HepG2 (cell line): ENCODE data around the gene ERLIN1. TPM values are rescaled to one million over a fixed set of nuclear protein-coding genes. Genes with fewer than 3 reads are reported as not detected.

Experiments
- ATF7 ChIP-seq, 2 experiments: fragments of 450-650 bp in 1 of 2; sonication (generic) in 1 of 2; formaldehyde crosslinking in 1 of 2; IDR thresholded peaks; 2 replicates each; pipeline versions ENCODE4 v1.4.0 to v1.6.1; 2016 to 2020; ENCODE audit warnings: antibody characterized with exemption in 1 of 2, mild to moderate bottlenecking in 1 of 2, missing genetic modification reagents in 1 of 2
- EED ChIP-seq: sonication (generic); formaldehyde crosslinking; IDR thresholded peaks from 2 replicates; pipeline ENCODE4 v1.5.0; 2020; ENCODE audit warnings: mild to moderate bottlenecking, missing genetic modification reagents
- NFIB ChIP-seq: sonication (generic); formaldehyde crosslinking; IDR thresholded peaks from 2 replicates; pipeline ENCODE4 v1.9.0; 2021; ENCODE audit warnings: missing genetic modification reagents, mild to moderate bottlenecking, borderline replicate concordance
- SP1 ChIP-seq, 2 experiments: fragments of 450-650 bp in 1 of 2; sonication (generic) in 1 of 2; formaldehyde crosslinking in 1 of 2; IDR thresholded peaks; 2 replicates each; pipeline versions ENCODE4 v1.4.0 to v1.6.1; 2016 to 2020; ENCODE audit warnings: missing genetic modification reagents in 1 of 2
- TBP ChIP-seq: sonication (generic); formaldehyde crosslinking; IDR thresholded peaks from 2 replicates; pipeline ENCODE4 v1.5.0; 2020; ENCODE audit warnings: missing genetic modification reagents
- TBX2 ChIP-seq: sonication (generic); formaldehyde crosslinking; IDR thresholded peaks from 2 replicates; pipeline ENCODE4 v1.5.0; 2020; ENCODE audit warnings: missing genetic modification reagents, mild to moderate bottlenecking, borderline replicate concordance
- ZNF501 ChIP-seq: sonication (generic); formaldehyde crosslinking; IDR thresholded peaks from 2 replicates; pipeline ENCODE4 v1.5.1; 2020; ENCODE audit warnings: mild to moderate bottlenecking, moderate library complexity, missing genetic modification reagents
- ZNF746 ChIP-seq: sonication (generic); formaldehyde crosslinking; IDR thresholded peaks from 2 replicates; pipeline ENCODE4 v1.8.0; 2022; ENCODE audit warnings: mild to moderate bottlenecking, missing genetic modification reagents
- polyA plus RNA-seq, 8 experiments: library from polyadenylated mRNA; depleted of rRNA in 3 of 8; stranded (reverse) in 7 of 8; unstranded in 1 of 8; fragments of >200 nt; fragmentation: Illumina TruSeq in 4 of 8; extraction: Trizol in 4 of 8; gene quantifications; 2 replicates each; pipeline versions ENCODE4 v1.2.1 to v1.2.3, GENCODE V29; 2011 to 2016; ENCODE audit warnings: low read depth in 4 of 8, missing spikeins in 1 of 8, mixed read lengths in 1 of 8; ENCODE audit not compliant: insufficient read depth in 1 of 8
- total RNA-seq, 5 experiments: library from RNA; depleted of rRNA; stranded (reverse); fragments of >200 nt; fragmentation: Illumina TruSeq; extraction: Trizol; gene quantifications; 2 replicates each; pipeline ENCODE4 v1.2.3, GENCODE V29; 2016; ENCODE audit warnings: low read depth in 1 of 5
- TF ChIP-seq, protein P1 (sequence below): sonication (generic); formaldehyde crosslinking; IDR thresholded peaks from 2 replicates; pipeline ENCODE4 v1.4.0; 2020; ENCODE audit warnings: missing genetic modification reagents
- TF ChIP-seq, protein P2 (sequence below): sonication (generic); formaldehyde crosslinking; IDR thresholded peaks from 2 replicates; pipeline ENCODE4 v1.5.0; 2020; ENCODE audit warnings: missing genetic modification reagents
- TF ChIP-seq, protein P3 (sequence below): sonication (generic); formaldehyde crosslinking; IDR thresholded peaks from 2 replicates; pipeline ENCODE4 v1.8.0; 2022; ENCODE audit warnings: missing genetic modification reagents, mild to moderate bottlenecking, moderate library complexity, borderline replicate concordance
- TF ChIP-seq, protein P4 (sequence below): sonication (generic); formaldehyde crosslinking; IDR thresholded peaks from 2 replicates; pipeline ENCODE4 v1.9.0; 2021; ENCODE audit warnings: missing genetic modification reagents, borderline replicate concordance
- TF ChIP-seq, protein P5 (sequence below): IDR thresholded peaks from 2 replicates; pipeline ENCODE4 v1.6.1; 2012; ENCODE audit warnings: low read depth, low read length, improper control_type of control experiment
- TF ChIP-seq, protein P6 (sequence below): sonication (generic); formaldehyde crosslinking; conservative IDR thresholded peaks from 2 replicates; pipeline ENCODE4 v1.4.0; 2020; ENCODE audit warnings: mild to moderate bottlenecking, missing genetic modification reagents, moderate library complexity

The ERLIN1 gene
- total and polyA plus RNA-seq, 2 of the 13 experiments (the other 11 are each of a cell fraction or from before 2014, with no cell fraction given): 56.8 to 69.3 TPM

DNA sequence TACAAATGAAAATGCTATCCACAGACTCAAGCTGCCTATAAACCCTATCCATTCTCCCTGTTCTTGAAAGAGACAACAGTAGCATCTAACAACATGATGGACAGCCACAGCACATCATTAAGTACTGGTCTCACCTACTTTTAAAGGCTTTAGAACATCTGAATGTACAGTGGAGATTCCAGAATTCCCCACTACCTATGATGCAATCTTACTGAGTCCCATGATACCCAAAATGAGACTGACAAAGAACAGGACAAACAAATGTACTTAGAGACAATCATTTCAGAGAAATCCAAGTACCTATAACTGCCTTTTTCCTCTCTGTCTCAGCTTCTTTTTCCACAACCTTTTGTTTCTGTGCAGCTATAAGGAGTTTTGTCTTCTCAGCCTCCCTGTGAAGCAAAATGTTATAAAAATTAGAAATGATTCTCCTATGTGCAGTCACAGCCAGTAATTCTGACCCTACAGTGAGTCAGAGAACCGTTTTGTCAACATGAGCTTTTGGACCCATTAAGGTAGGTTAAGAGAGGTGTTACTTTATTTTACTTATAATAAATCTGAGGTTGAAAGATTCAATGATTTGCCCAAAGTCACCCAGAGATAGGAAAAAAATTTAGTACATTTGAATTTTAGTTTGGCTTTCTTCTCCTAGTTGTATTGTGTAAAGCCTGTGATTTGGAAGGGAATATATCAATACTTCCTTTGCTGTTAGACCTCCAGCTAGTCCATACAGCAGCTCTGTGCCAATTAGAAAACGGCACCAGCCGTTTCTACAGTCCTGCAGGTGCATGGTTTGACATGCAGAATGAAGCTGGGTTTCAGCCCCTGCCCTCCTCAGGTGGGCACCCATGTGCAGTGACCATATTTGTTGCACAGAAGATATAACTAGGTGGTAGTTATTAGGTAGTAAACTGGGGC is 21.9 kb downstream of the ERLIN1 start (continued):
- TF ChIP-seq, protein P1, sequence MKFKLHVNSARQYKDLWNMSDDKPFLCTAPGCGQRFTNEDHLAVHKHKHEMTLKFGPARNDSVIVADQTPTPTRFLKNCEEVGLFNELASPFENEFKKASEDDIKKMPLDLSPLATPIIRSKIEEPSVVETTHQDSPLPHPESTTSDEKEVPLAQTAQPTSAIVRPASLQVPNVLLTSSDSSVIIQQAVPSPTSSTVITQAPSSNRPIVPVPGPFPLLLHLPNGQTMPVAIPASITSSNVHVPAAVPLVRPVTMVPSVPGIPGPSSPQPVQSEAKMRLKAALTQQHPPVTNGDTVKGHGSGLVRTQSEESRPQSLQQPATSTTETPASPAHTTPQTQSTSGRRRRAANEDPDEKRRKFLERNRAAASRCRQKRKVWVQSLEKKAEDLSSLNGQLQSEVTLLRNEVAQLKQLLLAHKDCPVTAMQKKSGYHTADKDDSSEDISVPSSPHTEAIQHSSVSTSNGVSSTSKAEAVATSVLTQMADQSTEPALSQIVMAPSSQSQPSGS (CRISPR knock-in tag): no peak
- TF ChIP-seq TBP (no peak), ATF7 (IDR thresholded peaks at IDR 0.05) (peak; percentile 70), ATF7 (CRISPR knock-in tag; IDR thresholded peaks at IDR 0.05) (no peak), SP1 (IDR thresholded peaks at IDR 0.05) (no peak), SP1 (CRISPR knock-in tag; IDR thresholded peaks at IDR 0.05) (no peak), TBX2 (CRISPR knock-in tag) (peak; percentile 26; the same call in 1 of the 2 replicates), EED (CRISPR knock-in tag) (no peak), ZNF746 (CRISPR knock-in tag) (no peak), NFIB (CRISPR knock-in tag) (no peak), ZNF501 (no peak)
- TF ChIP-seq, protein P2, sequence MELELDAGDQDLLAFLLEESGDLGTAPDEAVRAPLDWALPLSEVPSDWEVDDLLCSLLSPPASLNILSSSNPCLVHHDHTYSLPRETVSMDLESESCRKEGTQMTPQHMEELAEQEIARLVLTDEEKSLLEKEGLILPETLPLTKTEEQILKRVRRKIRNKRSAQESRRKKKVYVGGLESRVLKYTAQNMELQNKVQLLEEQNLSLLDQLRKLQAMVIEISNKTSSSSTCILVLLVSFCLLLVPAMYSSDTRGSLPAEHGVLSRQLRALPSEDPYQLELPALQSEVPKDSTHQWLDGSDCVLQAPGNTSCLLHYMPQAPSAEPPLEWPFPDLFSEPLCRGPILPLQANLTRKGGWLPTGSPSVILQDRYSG (CRISPR knock-in tag): no peak
- TF ChIP-seq, protein P3, sequence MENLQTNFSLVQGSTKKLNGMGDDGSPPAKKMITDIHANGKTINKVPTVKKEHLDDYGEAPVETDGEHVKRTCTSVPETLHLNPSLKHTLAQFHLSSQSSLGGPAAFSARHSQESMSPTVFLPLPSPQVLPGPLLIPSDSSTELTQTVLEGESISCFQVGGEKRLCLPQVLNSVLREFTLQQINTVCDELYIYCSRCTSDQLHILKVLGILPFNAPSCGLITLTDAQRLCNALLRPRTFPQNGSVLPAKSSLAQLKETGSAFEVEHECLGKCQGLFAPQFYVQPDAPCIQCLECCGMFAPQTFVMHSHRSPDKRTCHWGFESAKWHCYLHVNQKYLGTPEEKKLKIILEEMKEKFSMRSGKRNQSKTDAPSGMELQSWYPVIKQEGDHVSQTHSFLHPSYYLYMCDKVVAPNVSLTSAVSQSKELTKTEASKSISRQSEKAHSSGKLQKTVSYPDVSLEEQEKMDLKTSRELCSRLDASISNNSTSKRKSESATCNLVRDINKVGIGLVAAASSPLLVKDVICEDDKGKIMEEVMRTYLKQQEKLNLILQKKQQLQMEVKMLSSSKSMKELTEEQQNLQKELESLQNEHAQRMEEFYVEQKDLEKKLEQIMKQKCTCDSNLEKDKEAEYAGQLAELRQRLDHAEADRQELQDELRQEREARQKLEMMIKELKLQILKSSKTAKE (CRISPR knock-in tag): no peak
- TF ChIP-seq, protein P4, sequence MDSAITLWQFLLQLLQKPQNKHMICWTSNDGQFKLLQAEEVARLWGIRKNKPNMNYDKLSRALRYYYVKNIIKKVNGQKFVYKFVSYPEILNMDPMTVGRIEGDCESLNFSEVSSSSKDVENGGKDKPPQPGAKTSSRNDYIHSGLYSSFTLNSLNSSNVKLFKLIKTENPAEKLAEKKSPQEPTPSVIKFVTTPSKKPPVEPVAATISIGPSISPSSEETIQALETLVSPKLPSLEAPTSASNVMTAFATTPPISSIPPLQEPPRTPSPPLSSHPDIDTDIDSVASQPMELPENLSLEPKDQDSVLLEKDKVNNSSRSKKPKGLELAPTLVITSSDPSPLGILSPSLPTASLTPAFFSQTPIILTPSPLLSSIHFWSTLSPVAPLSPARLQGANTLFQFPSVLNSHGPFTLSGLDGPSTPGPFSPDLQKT (CRISPR knock-in tag): no peak
- TF ChIP-seq, protein P5, sequence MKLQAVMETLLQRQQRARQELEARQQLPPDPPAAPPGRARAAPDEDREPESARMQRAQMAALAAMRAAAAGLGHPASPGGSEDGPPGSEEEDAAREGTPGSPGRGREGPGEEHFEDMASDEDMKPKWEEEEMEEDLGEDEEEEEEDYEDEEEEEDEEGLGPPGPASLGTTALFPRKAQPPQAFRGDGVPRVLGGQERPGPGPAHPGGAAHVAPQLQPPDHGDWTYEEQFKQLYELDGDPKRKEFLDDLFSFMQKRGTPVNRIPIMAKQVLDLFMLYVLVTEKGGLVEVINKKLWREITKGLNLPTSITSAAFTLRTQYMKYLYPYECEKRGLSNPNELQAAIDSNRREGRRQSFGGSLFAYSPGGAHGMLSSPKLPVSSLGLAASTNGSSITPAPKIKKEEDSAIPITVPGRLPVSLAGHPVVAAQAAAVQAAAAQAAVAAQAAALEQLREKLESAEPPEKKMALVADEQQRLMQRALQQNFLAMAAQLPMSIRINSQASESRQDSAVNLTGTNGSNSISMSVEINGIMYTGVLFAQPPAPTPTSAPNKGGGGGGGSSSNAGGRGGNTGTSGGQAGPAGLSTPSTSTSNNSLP: peak; percentile 33; the same call in 1 of the 2 replicates
- TF ChIP-seq, protein P6, sequence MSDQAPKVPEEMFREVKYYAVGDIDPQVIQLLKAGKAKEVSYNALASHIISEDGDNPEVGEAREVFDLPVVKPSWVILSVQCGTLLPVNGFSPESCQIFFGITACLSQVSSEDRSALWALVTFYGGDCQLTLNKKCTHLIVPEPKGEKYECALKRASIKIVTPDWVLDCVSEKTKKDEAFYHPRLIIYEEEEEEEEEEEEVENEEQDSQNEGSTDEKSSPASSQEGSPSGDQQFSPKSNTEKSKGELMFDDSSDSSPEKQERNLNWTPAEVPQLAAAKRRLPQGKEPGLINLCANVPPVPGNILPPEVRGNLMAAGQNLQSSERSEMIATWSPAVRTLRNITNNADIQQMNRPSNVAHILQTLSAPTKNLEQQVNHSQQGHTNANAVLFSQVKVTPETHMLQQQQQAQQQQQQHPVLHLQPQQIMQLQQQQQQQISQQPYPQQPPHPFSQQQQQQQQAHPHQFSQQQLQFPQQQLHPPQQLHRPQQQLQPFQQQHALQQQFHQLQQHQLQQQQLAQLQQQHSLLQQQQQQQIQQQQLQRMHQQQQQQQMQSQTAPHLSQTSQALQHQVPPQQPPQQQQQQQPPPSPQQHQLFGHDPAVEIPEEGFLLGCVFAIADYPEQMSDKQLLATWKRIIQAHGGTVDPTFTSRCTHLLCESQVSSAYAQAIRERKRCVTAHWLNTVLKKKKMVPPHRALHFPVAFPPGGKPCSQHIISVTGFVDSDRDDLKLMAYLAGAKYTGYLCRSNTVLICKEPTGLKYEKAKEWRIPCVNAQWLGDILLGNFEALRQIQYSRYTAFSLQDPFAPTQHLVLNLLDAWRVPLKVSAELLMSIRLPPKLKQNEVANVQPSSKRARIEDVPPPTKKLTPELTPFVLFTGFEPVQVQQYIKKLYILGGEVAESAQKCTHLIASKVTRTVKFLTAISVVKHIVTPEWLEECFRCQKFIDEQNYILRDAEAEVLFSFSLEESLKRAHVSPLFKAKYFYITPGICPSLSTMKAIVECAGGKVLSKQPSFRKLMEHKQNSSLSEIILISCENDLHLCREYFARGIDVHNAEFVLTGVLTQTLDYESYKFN (CRISPR knock-in tag): peak; percentile 48
